Activated effector memory CD4-positive, alpha-beta T cell treated with anti-CD3 and anti-CD28 coated beads, Interleukin-2, amount 50 U/mL, for 16 hours (primary cell): ENCODE results near the gene AKT2.
"Not testable (repeated sequence)": the region's sequence is repeated elsewhere in the genome, so short reads cannot be mapped to it uniquely, and the experiment has no call there.

ENCODE experiments used
- DNase-seq: peaks from one replicate; pipeline ENCODE4 v3.0.0-alpha.2; 2020

Gene AKT2

GRCh38 chr19:40232949-40233810, 52.0 kb downstream of the AKT2 start:
- DNase-seq = no peak

DNA sequence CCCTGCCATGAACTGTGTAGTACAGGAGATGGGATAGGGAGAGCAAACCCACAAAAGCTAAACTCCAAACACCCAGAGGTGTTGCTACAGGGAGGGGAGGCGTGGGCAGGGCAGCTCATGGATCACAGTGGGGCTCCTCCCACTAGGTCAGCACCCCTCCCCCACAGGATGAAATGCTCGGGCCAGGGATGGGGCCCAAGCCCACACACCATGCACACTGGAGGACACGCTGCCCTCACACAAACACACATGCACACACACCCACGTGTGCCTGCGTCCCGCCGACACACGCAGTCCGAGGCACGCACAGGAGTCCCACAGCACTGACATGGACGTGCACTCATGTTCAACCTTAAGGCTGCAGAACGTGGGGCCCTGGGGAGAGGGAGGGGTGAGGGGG, 52.7 kb downstream of the AKT2 start:
- no peak for DNase-seq

DNA sequence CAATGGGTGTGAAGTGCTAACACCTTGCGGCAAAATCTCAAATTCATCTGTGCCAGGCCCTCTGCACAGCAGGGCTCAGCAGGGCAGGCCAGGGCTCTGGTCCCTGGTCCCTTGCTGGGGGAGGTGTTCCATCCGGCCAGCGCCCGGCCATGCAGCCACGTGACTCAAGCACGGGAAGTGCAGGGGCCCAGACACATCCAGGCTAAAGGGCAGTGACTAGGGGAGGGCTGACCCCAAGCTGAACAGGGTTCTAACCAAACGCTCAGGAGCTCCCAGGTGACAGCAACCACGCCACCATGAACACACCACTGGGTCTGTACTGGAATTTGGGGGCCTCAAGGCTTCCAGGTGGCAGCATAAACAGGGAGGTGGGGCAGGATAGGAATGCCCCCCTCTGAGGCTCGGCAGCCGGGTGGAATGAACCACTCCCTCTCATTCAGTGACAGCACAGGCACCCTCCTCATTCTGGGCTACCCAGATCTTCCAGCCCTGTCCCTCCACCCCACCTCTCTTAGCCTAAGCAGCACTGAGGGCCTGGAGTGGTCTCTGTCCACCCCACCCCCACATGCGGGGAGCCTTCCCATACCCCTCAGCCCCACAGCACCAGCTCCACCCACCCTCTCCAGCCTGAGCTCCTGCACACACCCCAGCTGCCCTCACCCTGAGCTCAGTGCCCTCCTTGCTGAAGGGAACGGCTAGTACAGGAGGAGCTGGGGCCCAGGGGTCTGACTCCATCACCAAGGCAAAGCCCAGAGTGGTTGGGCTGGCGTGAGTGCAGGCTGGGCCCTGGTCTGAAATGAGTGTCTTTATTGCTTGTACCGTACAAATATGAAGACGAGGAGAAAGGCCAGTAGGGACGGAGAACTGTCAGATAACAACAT, 53.4 kb downstream of the AKT2 start:
- DNase-seq = no peak

- no peak for DNase-seq
Observed at GRCh38 chr19:40231057-40231456, 54.1 kb downstream of the AKT2 start.

DNA sequence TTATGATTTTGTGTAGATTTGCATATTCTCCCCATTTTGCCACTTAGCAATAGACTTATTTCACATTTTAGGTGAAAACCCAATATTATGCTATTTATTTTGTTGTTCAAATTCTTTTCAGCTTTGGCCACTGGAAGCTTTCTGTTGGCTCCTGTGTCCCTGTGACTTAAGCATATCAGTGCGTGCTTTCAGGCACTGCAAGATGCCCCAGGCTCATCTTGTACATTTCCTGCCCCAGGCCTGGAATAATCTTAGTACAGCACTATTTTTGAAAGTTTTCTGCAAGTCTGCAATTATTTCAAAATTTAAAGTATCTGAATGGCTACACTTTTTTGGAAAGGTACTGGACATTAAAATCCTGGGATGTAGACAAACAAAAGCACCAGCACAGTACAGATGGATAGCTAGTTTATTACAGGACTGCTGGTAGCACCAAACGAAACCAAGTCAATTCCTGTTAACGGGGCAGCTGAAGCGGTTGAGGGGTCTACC, 55.2 kb downstream of the AKT2 start:
- DNase-seq = no peak

- DNase-seq = no peak
Observed at GRCh38 chr19:40229484-40229883, 55.7 kb downstream of the AKT2 start.

- DNase-seq = no peak
Observed at GRCh38 chr19:40228863-40229262, 56.3 kb downstream of the AKT2 start.

DNA sequence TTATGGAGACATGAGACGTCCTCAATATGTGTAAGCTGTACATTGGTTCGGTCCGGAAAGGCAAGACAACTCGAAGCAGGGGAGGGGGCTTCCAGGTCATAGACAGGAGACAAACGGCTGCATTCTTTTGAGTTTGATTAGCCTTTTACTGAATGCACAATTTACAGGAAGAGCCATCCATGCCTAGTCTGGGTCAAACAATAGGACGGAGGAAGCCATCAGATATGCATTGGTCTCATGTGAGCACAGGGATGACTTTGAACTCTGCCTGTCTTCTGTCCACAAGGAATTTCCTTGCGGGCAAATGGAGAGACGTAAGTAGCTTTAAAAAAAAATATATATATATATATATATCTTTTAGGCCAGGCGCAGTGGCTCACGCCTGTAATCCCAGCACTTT, 56.8 kb downstream of the AKT2 start:
- DNase-seq = no peak

GRCh38 chr19:40225440-40226305, 59.5 kb downstream of the AKT2 start:
- no peak for DNase-seq

DNA sequence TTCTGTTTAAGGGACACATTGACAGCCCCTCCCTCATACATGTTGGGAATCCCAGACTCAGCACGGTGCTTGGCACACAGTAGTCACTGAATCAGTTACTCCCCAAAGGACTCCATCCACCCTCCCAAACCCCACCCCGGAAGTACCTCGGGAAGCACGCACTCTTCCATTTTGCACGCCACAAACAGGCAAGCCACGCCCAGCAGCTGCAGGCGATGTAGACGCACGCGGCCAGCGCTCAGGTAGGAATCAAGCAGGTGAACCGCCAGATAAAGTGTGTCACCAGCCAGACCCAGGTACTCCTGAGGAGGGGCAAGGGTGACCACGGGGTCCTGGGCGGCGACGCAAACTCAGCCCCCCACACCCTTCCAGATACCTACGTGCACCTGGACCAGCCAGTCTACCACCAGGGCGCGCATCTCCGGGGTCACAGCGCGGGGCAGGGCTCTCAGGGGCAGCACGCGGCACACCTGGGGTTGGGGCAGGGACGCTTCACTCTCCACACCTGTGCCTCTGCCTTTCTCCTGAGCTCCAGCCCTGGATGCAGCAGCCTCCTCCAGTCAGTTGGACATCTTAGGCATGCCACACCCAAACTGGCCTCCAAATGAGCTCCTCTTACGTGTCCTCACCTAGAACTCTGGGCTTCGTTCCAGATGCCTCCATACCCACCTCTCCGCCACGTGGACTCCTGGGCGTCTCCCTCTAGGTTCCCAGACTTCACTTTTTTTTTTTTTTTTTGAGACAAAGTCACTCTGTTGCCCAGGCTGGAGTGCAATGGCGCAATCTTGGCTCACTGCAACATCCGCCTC, 60.6 kb downstream of the AKT2 start:
- no peak for DNase-seq

DNA sequence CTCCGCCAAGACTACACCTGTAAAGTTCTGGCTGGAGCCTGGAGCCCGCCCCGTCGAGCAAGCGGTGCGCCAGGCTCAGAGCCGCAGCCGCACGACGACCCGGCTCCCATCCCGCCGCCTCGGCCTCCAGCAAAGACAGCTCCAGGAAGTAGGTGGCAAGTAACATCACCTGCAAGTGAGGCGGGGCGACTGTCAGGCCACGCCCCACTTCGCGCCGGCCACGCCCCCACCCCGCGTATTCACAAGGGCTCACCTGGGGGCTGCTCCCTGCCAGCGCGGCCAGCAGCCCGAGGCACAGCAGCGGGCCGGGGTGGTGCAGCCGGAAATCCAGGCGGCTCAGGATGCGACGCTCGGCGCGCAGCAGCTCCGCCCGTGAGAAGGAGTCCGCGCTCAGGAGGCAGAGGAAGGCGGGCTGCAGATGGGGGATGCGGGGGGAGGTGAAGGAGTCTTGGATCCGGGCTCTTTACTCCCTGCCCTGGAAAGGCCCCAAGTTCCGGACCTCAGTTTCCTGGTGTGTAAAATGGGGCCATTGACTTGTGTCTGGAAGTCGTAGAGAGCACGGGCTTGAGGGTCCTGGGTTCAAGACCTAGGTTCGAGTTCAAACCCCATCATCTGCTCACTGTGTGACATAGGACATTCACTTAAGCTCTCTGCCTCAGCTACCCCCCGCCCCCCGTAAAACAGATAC, 61.9 kb downstream of the AKT2 start:
- DNase-seq = peak; percentile 77

- DNase-seq = peak; percentile 86
Observed at GRCh38 chr19:40221858-40222619, 63.1 kb downstream of the AKT2 start.

DNA sequence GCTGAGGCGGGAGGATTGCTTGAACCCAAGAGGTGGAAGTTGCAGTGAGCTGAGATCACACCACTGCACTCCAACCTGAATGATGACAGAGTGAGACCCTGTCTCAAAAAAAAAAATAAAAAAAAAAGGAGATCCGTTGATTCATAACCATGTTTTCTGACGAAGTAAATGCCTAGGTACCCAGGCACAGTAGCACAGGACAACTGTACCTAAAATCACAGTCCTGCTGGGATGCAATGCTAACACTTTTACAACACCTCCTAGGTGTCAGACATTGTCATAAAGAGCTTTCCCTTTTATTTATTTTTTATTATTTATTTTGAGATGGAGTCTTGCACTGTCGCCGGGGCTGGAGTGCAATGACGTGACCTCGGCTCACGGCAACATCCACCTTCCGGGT, 64.5 kb downstream of the AKT2 start:
- DNase-seq = no peak

DNA sequence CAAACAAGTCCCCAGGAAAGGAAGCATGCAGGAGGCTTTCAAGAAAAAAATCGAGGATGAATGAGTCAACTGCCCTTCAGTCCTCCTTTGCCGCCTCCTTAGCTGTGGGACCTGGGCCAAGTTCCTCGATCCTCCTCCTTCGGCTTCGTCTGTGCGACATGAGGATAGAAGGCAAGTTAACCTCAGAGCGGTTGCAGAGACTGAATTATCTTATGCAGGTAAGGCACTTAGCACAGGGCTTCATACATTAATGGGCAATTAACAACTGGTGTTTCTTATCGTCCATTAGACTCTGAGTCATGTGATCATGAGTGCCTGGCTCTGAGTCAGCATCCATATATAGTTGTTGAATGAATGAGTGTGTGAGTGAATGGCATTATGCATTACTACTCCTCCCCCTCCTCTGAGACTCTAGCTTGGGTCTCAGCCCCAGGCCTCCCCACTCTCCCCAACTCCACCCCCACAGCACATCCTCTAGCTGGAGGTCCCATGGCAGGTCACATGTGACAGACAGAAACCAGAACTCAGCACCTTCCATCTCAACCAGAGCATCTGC, 65.3 kb downstream of the AKT2 start:
- DNase-seq = no peak

DNA sequence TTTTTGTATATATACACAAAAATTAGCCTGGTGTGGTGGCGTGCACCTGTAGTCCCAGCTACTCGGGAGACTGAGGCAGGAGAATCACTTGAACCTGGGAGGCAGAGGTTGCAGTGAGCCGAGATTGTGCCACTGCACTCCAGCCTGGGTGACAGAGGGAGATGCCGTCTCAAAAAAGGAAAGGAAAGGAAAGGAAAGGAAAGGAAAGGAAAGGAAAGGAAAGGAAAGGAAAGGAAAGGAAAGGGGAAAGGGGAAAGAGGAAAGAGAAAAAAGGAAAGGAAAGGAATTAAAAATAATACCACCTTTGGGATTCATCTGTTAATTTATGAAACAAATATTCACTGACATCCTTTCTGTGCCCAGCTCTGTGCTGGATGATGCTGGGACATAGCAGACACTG, 66.1 kb downstream of the AKT2 start:
- DNase-seq = not testable (repeated sequence)

- peak; percentile 80 for DNase-seq
Observed at GRCh38 chr19:40217934-40218890, 66.9 kb downstream of the AKT2 start, which contains the start of gene TTC9B. Gene TTC9B, minus strand, starts transcription at chr19:40218384. Its CDS starts 3 bp downstream, at chr19:40218381.

- DNase-seq = no peak
Observed at GRCh38 chr19:40217027-40217810, 67.9 kb downstream of the AKT2 start.

DNA sequence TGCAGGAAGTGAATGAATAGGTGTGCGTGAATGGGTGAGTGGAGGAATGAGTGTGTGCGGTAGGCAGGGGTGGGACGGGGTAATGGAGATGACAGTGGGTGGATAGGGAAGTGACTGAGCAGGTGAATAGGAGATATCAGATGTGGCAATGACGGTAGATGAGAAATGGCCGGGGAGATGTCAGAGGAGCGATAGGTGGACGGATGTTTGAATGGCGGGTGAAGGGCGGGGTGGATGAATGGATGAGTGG, 68.4 kb downstream of the AKT2 start:
- no peak for DNase-seq
